ENCODE measurements around the gene ZNF513. TPM values are rescaled to one million over a fixed set of nuclear protein-coding genes. Genes with fewer than 3 reads are reported as not detected.

The ZNF513 gene
- total and polyA plus RNA-seq, 2 donors from 2014 or later, result 18.8 to 23.6 TPM

GRCh38 chr2:27378096-27378808 is 2.3 kb downstream of the ZNF513 start:
- Histone ChIP-seq H3K36me3 (ENCODE audit: control insufficient read depth in 2 of 3, insufficient read depth in 3 of 3, low read length in 3 of 3) (peaks cover 5 to 49% (median 31%) of the 10 kb centered on the region in 3 donors), H3K27me3 (ENCODE audit: control insufficient read depth, insufficient read depth, low read length) (no peaks in the 10 kb centered on the region), H3K4me1 (ENCODE audit: control insufficient read depth in 2 of 3, insufficient read depth in 2 of 3, low read depth in 1 of 3, low read length in 3 of 3) (peaks cover 3 to 15% (median 14%) of the 10 kb centered on the region in 3 donors), H3K9me3 (ENCODE audit: control insufficient read depth in 2 of 3, insufficient read depth in 1 of 3, low read length in 3 of 3) (no peaks in the 10 kb centered on the region), H3K27ac (ENCODE audit: low read depth in 2 of 2, low read length in 2 of 2) (no peak overlapping the region), H3K4me3 (ENCODE audit: low read length in 3 of 3) (peak overlapping the region in 1 of 3 donors; percentile 85), H3K9ac (ENCODE audit: low read length in 3 of 3) (no peak overlapping the region)
- FAIRE-seq (no peak), DNase-seq (peak; percentile 58 to 84 (median 80))
- intact Hi-C loops (cut with DNase I), result no loop called here
- TF ChIP-seq CTCF (IDR thresholded peaks at IDR 0.05; ENCODE audit: borderline replicate concordance, extremely low read depth, insufficient read depth), result peak; percentile 42

GRCh38 chr2:27377618-27378095 is 2.9 kb downstream of the ZNF513 start:
- H3K27ac ChIP-seq (ENCODE audit: low read depth in 2 of 2, low read length in 2 of 2), result no peak overlapping the region
- H3K36me3 ChIP-seq (ENCODE audit: control insufficient read depth in 2 of 3, insufficient read depth in 3 of 3, low read length in 3 of 3), result peaks cover 5 to 46% (median 29%) of the 10 kb centered on the region in 3 donors
- DNase-seq (peak in 1 of 5 donors; percentile 74), FAIRE-seq (no peak)
- H3K4me3 ChIP-seq (ENCODE audit: low read length in 3 of 3), result no peak overlapping the region
- peaks cover 3 to 15% (median 14%) of the 10 kb centered on the region in 3 donors for H3K4me1 ChIP-seq (ENCODE audit: control insufficient read depth in 2 of 3, insufficient read depth in 2 of 3, low read depth in 1 of 3, low read length in 3 of 3)
- no peak overlapping the region for H3K9ac ChIP-seq (ENCODE audit: low read length in 3 of 3)
- intact Hi-C loops (cut with DNase I), result no loop called here
- no peaks in the 10 kb centered on the region for H3K9me3 ChIP-seq (ENCODE audit: control insufficient read depth in 2 of 3, insufficient read depth in 1 of 3, low read length in 3 of 3)
- no peak for TF ChIP-seq CTCF (IDR thresholded peaks at IDR 0.05; ENCODE audit: borderline replicate concordance, extremely low read depth, insufficient read depth)
- H3K27me3 ChIP-seq (ENCODE audit: control insufficient read depth, insufficient read depth, low read length), result no peaks in the 10 kb centered on the region

GRCh38 chr2:27376866-27377617 is 3.5 kb downstream of the ZNF513 start:
- no peak for FAIRE-seq
- Histone ChIP-seq H3K36me3 (ENCODE audit: control insufficient read depth in 2 of 3, insufficient read depth in 3 of 3, low read length in 3 of 3) (peaks cover 8 to 46% (median 24%) of the 10 kb centered on the region in 3 donors), H3K4me1 (ENCODE audit: control insufficient read depth in 2 of 3, insufficient read depth in 2 of 3, low read depth in 1 of 3, low read length in 3 of 3) (peaks cover 3 to 18% (median 14%) of the 10 kb centered on the region in 3 donors)

More at GRCh38 chr2:27376866-27377617, 3.5 kb downstream of the ZNF513 start:
- TF ChIP-seq CTCF (IDR thresholded peaks at IDR 0.05; ENCODE audit: borderline replicate concordance, extremely low read depth, insufficient read depth), result no peak
- no peaks in the 10 kb centered on the region for H3K27me3 ChIP-seq (ENCODE audit: control insufficient read depth, insufficient read depth, low read length)
- no peak overlapping the region for H3K9ac ChIP-seq (ENCODE audit: low read length in 3 of 3)
- H3K27ac ChIP-seq (ENCODE audit: low read depth in 2 of 2, low read length in 2 of 2), result no peak overlapping the region
- no peak overlapping the region for H3K4me3 ChIP-seq (ENCODE audit: low read length in 3 of 3)
- intact Hi-C loops (cut with DNase I), result no loop called here
- no peaks in the 10 kb centered on the region for H3K9me3 ChIP-seq (ENCODE audit: control insufficient read depth in 2 of 3, insufficient read depth in 1 of 3, low read length in 3 of 3)
- DNase-seq, result no peak

All from kidney (tissue), 14 donors.